ENCODE measurements around the gene TRPV6.

TRPV6 gene

DNA sequence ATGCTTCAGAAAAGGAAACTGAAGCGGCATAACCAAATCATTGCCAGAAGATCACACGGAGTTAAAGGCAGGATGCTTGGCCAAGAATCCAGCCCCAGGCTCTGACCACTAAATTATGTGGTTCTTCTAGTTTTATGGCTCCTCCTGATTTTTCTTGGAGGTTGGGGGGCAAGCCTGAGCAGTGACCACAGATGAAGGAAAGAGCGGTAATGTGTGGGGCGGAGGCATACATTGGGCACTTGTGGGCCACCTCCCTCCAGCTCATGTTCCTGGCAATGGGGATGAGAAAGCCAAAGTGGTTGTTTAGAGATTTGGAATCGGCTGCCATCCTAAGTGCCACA is 3.2 kb downstream of the TRPV6 start:
- Mint-ChIP-seq H3K27me3 (peaks cover 3% of the 10 kb centered on the region), H3K9me3 (no peaks in the 10 kb centered on the region), H3K27ac (no peak overlapping the region), H3K36me3 (ENCODE audit: low read depth) (no peaks in the 10 kb centered on the region), H3K4me1 (ENCODE audit: low read depth) (no peaks in the 10 kb centered on the region), H3K4me3 (no peak overlapping the region)
- DNase-seq: no peak

- Mint-ChIP-seq H3K9me3 (no peaks in the 10 kb centered on the region), H3K4me3 (no peak overlapping the region), H3K27me3 (peaks cover 3% of the 10 kb centered on the region), H3K27ac (no peak overlapping the region), H3K4me1 (ENCODE audit: low read depth) (no peaks in the 10 kb centered on the region), H3K36me3 (ENCODE audit: low read depth) (no peaks in the 10 kb centered on the region)
- DNase-seq: no peak
Observed at GRCh38 chr7:142881586-142882337, 3.8 kb downstream of the TRPV6 start.

DNA sequence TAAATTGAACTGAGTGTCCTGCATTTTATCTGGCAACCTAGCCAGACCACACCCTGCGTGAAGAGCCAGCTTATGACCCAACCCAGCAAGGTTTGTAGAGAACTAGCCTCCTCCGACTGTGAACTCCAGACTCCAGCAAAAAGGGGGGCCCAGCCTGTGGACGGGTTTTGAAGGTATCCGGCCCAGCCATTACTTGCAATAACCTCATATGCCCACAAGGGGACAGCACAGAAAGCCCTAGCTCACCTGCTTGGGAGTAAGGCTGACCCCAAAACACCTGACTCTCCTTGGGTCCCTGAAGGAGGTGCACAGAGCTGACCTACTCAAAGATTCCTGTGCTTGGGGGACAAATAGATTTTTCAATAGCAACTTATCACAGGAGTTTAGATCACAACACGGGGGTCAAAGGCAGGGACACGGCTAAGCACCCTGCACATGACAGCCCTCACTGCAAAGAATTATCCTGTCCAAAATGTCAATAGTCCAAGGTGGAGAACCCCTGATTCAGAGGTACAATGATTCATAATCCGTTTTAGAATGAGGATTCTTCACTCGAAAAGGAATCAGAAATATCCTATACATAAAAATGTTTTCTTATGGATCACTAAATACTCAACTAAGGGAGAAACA is 4.6 kb downstream of the TRPV6 start:
- Mint-ChIP-seq H3K4me1 (ENCODE audit: low read depth) (no peaks in the 10 kb centered on the region), H3K9me3 (no peaks in the 10 kb centered on the region), H3K4me3 (no peak overlapping the region), H3K27me3 (peaks cover 3% of the 10 kb centered on the region), H3K27ac (no peak overlapping the region), H3K36me3 (ENCODE audit: low read depth) (no peaks in the 10 kb centered on the region)
- peak; percentile 50 for DNase-seq

- Mint-ChIP-seq H3K9me3 (no peaks in the 10 kb centered on the region), H3K4me1 (ENCODE audit: low read depth) (no peaks in the 10 kb centered on the region), H3K27ac (no peak overlapping the region), H3K4me3 (no peak overlapping the region), H3K27me3 (peaks cover 3% of the 10 kb centered on the region), H3K36me3 (ENCODE audit: low read depth) (no peaks in the 10 kb centered on the region)
- no peak for DNase-seq
Observed at GRCh38 chr7:142879060-142879459, 6.5 kb downstream of the TRPV6 start.

- Mint-ChIP-seq H3K4me1 (ENCODE audit: low read depth) (no peaks in the 10 kb centered on the region), H3K27ac (no peak overlapping the region), H3K27me3 (peaks cover 3% of the 10 kb centered on the region), H3K36me3 (ENCODE audit: low read depth) (no peaks in the 10 kb centered on the region), H3K9me3 (no peaks in the 10 kb centered on the region), H3K4me3 (no peak overlapping the region)
- no peak for DNase-seq
Observed at GRCh38 chr7:142878315-142878714, 7.2 kb downstream of the TRPV6 start.

DNA sequence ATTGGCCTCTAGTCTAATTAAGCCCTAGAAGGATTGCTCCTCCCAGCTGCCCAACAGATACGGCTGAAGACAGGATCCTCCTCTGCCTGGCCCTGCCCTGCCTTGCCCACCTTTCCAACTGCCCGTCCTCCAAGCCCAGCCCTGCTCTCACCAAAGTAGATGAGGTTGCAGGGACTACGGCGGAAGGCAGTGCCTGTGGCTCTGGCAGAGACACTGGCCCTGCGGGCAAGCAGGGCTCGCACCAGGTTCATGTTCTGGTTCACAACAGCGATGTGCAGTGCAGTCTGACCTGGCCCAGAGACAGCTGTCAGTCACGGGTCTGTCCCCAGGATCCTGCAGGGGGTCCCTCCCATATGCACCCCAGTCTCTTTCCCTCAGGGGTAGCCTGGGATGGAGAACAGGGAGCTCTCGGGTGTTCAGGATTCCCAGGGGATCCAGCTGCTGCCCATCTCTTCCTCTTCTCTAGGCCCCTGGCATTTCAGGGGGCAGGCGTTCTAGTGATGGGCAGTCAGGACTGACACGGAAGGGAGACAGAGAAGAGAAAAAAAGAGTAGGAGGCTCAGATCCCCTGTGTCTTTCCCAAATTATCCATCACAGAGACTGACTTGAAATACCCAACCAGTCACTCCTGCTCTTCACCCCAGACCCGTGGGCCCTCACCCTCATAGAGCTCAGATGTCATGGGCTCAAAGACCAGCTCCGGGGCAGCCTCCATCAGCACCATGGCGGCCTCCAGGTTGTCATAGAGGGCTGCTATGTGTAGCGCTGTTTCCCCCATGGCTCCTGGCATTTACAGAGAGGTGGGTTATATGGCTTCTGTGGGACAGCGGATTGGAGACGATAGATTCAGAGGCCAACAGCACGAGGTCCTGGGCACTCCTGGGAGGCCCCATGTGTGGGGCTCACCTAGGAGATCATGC is 8.3 kb downstream of the TRPV6 start:
- H3K4me1 Mint-ChIP-seq (ENCODE audit: low read depth): no peaks in the 10 kb centered on the region
- no peaks in the 10 kb centered on the region for H3K36me3 Mint-ChIP-seq (ENCODE audit: low read depth)
- no peak overlapping the region for H3K27ac Mint-ChIP-seq
- H3K9me3 Mint-ChIP-seq: no peaks in the 10 kb centered on the region
- peaks cover 3% of the 10 kb centered on the region for H3K27me3 Mint-ChIP-seq
- DNase-seq: no peak
- no peak overlapping the region for H3K4me3 Mint-ChIP-seq

DNA sequence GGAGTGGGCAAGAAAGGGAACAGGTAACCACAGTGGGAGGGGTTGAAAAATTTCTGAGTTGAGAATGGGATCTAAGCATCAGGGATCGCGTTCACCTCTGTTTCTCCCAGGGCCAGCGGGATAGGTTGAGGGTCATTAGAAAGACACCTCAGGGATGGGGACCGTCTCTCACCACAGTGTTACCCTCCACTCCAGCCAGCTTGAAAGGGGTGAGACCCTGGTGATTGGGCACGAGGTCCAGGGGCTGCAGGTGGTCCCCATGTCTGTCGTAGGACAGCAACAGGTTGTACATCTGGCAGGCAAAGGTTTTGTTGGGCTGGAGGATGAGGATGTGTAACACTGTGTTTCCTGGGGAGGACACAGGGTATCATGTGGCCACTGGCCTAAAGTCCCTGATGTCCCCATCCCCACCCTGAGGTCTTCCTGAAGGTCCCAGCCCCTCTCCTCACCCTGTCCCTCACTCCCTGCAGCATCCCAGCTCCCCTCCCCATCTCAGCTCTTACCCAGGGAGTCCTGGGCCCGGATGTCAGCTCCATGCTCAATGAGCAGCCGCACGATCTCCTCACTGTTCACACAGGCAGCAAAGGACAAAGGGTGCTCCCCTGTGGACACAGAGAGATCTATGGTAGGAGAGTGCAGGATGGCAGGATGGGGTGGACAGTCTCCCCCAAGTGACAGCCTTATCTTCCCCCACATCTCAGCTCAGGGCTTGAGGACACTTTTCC is 9.1 kb downstream of the TRPV6 start:
- no peaks in the 10 kb centered on the region for H3K36me3 Mint-ChIP-seq (ENCODE audit: low read depth)
- H3K27ac Mint-ChIP-seq: no peak overlapping the region
- DNase-seq: no peak

GRCh38 chr7:142875456-142875855 is 10.1 kb downstream of the TRPV6 start:
- Mint-ChIP-seq H3K27ac (no peak overlapping the region), H3K4me1 (ENCODE audit: low read depth) (no peaks in the 10 kb centered on the region), H3K36me3 (ENCODE audit: low read depth) (peaks cover 2% of the 10 kb centered on the region), H3K9me3 (no peaks in the 10 kb centered on the region), H3K4me3 (no peak overlapping the region), H3K27me3 (no peaks in the 10 kb centered on the region)
- DNase-seq: no peak

More for the DNA sequence above, 9.1 kb downstream of the TRPV6 start:
- H3K9me3 Mint-ChIP-seq: no peaks in the 10 kb centered on the region
- no peaks in the 10 kb centered on the region for H3K4me1 Mint-ChIP-seq (ENCODE audit: low read depth)
- H3K27me3 Mint-ChIP-seq: no peaks in the 10 kb centered on the region
- no peak overlapping the region for H3K4me3 Mint-ChIP-seq

GRCh38 chr7:142874837-142875236 is 10.7 kb downstream of the TRPV6 start:
- no peaks in the 10 kb centered on the region for H3K27me3 Mint-ChIP-seq
- no peaks in the 10 kb centered on the region for H3K9me3 Mint-ChIP-seq
- DNase-seq: no peak
- no peaks in the 10 kb centered on the region for H3K4me1 Mint-ChIP-seq (ENCODE audit: low read depth)
- peaks cover 4% of the 10 kb centered on the region for H3K36me3 Mint-ChIP-seq (ENCODE audit: low read depth)
- H3K27ac Mint-ChIP-seq: no peak overlapping the region
- no peak overlapping the region for H3K4me3 Mint-ChIP-seq

DNA sequence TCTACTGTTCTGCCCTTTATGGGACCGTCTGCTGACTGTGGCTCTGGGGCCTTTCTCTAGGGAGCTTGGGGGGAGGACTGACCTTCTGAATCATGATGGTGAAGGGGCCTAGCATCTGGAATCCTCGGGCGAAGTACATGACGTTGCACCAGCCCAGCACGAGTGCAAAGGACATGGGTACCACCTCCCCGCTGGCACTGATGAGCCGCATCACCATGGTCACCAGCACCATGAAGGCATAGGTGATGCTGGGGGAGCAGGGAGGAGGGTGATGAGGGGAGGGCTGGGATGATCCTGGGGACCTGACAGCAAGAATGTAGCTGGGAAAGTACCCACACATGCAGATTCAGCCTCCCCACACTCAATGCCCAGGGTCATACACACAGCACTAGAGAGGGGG is 11.1 kb downstream of the TRPV6 start:
- no peak overlapping the region for H3K4me3 Mint-ChIP-seq
- no peaks in the 10 kb centered on the region for H3K9me3 Mint-ChIP-seq
- peaks cover 8% of the 10 kb centered on the region for H3K36me3 Mint-ChIP-seq (ENCODE audit: low read depth)
- H3K27me3 Mint-ChIP-seq: no peaks in the 10 kb centered on the region
- no peaks in the 10 kb centered on the region for H3K4me1 Mint-ChIP-seq (ENCODE audit: low read depth)
- no peak overlapping the region for H3K27ac Mint-ChIP-seq
- no peak for DNase-seq

DNA sequence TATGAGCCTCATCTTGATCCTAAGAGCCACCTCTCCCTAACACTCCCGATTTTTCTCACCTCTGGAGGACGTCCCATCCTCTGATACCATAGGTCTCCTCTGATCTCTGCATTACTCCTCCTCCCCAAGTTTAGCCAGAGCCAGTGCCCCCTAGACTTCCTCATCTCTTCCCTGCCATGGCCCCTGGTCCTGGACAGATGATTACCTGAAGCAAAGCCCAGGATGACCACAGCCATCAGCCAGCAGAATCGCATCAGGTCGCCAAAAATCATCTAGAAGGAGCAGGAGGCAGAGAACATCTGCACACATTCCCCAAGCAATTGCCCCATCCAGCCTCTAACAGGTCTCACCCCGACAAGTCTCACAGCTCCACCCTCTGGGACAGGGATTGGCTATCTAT is 11.7 kb downstream of the TRPV6 start:
- H3K27ac Mint-ChIP-seq: peak overlapping the region; percentile 38
- no peaks in the 10 kb centered on the region for H3K4me1 Mint-ChIP-seq (ENCODE audit: low read depth)

DNA sequence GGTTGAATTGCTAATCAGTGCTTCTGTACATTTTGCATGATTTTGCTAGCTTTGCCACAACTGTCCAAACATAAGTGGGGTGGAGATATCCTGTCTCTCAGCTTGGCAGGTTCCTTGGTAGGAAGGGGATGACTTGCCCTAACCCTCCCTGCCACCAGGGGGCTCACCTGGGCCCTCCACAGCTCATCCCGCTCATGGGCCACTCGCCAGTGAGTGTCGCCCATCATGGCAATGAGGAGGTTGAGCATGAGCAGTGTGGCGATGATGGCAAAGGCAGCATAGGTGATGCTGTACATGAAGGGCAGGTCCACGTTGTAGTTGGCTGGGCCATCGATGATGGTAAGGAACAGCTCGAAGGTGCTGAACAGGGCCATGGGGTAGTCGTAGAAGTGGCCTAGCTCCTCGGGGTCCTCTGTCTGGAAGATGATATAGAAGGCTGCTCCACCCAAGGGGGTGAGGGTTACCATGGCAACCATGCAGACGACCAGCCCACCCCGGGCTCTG is 12.2 kb downstream of the TRPV6 start:
- H3K27ac Mint-ChIP-seq: no peak overlapping the region
- DNase-seq: no peak
- no peak overlapping the region for H3K4me3 Mint-ChIP-seq
- no peaks in the 10 kb centered on the region for H3K27me3 Mint-ChIP-seq
- H3K4me1 Mint-ChIP-seq (ENCODE audit: low read depth): no peaks in the 10 kb centered on the region
- no peaks in the 10 kb centered on the region for H3K9me3 Mint-ChIP-seq
- peaks cover 9% of the 10 kb centered on the region for H3K36me3 Mint-ChIP-seq (ENCODE audit: low read depth)

More for the DNA sequence above, 11.7 kb downstream of the TRPV6 start:
- DNase-seq: no peak
- Mint-ChIP-seq H3K9me3 (no peaks in the 10 kb centered on the region), H3K4me3 (no peak overlapping the region), H3K36me3 (ENCODE audit: low read depth) (peaks cover 9% of the 10 kb centered on the region), H3K27me3 (no peaks in the 10 kb centered on the region)

GRCh38 chr7:142872106-142872675 is 13.4 kb downstream of the TRPV6 start:
- H3K27ac Mint-ChIP-seq: no peak overlapping the region
- H3K4me1 Mint-ChIP-seq (ENCODE audit: low read depth): no peaks in the 10 kb centered on the region
- H3K27me3 Mint-ChIP-seq: no peaks in the 10 kb centered on the region
- no peaks in the 10 kb centered on the region for H3K9me3 Mint-ChIP-seq
- H3K36me3 Mint-ChIP-seq (ENCODE audit: low read depth): peaks cover 9% of the 10 kb centered on the region
- no peak for DNase-seq
- no peak overlapping the region for H3K4me3 Mint-ChIP-seq

Data from activated T-cell treated with anti-CD3 and anti-CD28 coated beads, Interleukin-2, amount 50 U/mL, for 24 hours (primary cell).